GM12878 (cell line): ENCODE results near the gene NOL4L. TPM values are rescaled to one million over a fixed set of nuclear protein-coding genes. Genes with fewer than 3 reads are reported as not detected.
A peak's percentile ranks its signal among the peaks of the same experiment; 100 is the strongest.

ENCODE experiments used
- BCL11A ChIP-seq: IDR thresholded peaks from 2 replicates; pipeline ENCODE4 v1.6.1; 2011; ENCODE audit warnings: low read depth, low read length
- CHD2 ChIP-seq: IDR thresholded peaks from 2 replicates; pipeline ENCODE4 v1.6.1; 2011; ENCODE audit warnings: low read depth, low read length, improper control_type of control experiment, borderline replicate concordance
- HDGF ChIP-seq: fragments of 450-650 bp; IDR thresholded peaks from 2 replicates; pipeline ENCODE4 v1.6.1; 2016; ENCODE audit warnings: antibody characterized with exemption
- MEF2B ChIP-seq: fragments of 450-650 bp; IDR thresholded peaks from 2 replicates; pipeline ENCODE4 v1.6.1; 2018; ENCODE audit warnings: mild to moderate bottlenecking, moderate library complexity; ENCODE audit not compliant: partially characterized antibody, poor library complexity, severe bottlenecking
- MYB ChIP-seq: fragments of 150-350 bp; IDR thresholded peaks from 2 replicates; pipeline ENCODE4 v1.6.1; 2014; ENCODE audit warnings: mild to moderate bottlenecking, low read depth, low read length, borderline replicate concordance
- NFIC ChIP-seq: IDR thresholded peaks from 2 replicates; pipeline ENCODE4 v1.6.1; 2012; ENCODE audit warnings: low read depth, mild to moderate bottlenecking, inconsistent platforms, low read length, moderate library complexity
- NRF1 ChIP-seq: conservative IDR thresholded peaks from 2 replicates; pipeline ENCODE4 v1.6.1; 2011; ENCODE audit warnings: mild to moderate bottlenecking, low read depth, low read length, improper control_type of control experiment
- POLR2A ChIP-seq: IDR thresholded peaks from 2 replicates; pipeline ENCODE4 v1.6.1; 2011; ENCODE audit warnings: low read depth, mild to moderate bottlenecking, low read length
- RAD51 ChIP-seq: fragments of 450-650 bp; IDR thresholded peaks from 2 replicates; pipeline ENCODE4 v1.6.1; 2016; ENCODE audit warnings: moderate library complexity, mild to moderate bottlenecking, inconsistent platforms
- RBBP5 ChIP-seq: fragments of 200-600 bp; sonication (generic); conservative IDR thresholded peaks from 2 replicates; pipeline ENCODE4 v1.6.1; 2016
- RUNX3 ChIP-seq: IDR thresholded peaks from 2 replicates; pipeline ENCODE4 v1.6.1; 2012; ENCODE audit warnings: low read length, inconsistent platforms
- SRF ChIP-seq, 2 experiments: IDR thresholded peaks; 2 replicates each; pipeline ENCODE4 v1.6.1; 2011; ENCODE audit warnings: low read depth in 2 of 2, low read length in 2 of 2, mild to moderate bottlenecking in 1 of 2, moderate library complexity in 1 of 2
- TCF12 ChIP-seq: IDR thresholded peaks from 2 replicates; pipeline ENCODE4 v1.6.1; 2011; ENCODE audit warnings: low read depth, mild to moderate bottlenecking, low read length
- YY1 ChIP-seq: IDR thresholded peaks from 2 replicates; pipeline ENCODE4 v1.6.1; 2011; ENCODE audit warnings: low read depth, mild to moderate bottlenecking, low read length
- ZNF592 ChIP-seq: fragments of 450-650 bp; IDR thresholded peaks from 2 replicates; pipeline ENCODE4 v1.6.1; 2017; ENCODE audit warnings: mild to moderate bottlenecking, moderate library complexity
- polyA plus RNA-seq, 11 experiments: library from polyadenylated mRNA; depleted of rRNA in 4 of 11; unstranded in 6 of 11; stranded (reverse) in 5 of 11; fragments of >200 nt; fragmentation: Nextera tagmentation in 4 of 11; fragmentation: Illumina TruSeq in 1 of 11; extraction: Ambion mirVana in 4 of 11; extraction: Trizol in 1 of 11; gene quantifications; 1 replicate in 1 of 11; 2 replicates in 10 of 11; pipeline versions ENCODE4 v1.2.1 to v1.2.3, GENCODE V29; 2011 to 2016; ENCODE audit warnings: inconsistent platforms in 2 of 11, missing spikeins in 2 of 11, low read depth in 1 of 11
- total RNA-seq, 4 experiments: library from RNA; depleted of rRNA in 3 of 4; stranded (reverse); fragments of >200 nt in 3 of 4; fragmentation: Illumina TruSeq in 1 of 4; extraction: Trizol in 1 of 4; gene quantifications; 2 replicates each; pipeline versions ENCODE4 v1.2.1 to v1.2.3, GENCODE V29; 2013 to 2021
- TF ChIP-seq, protein P1 (sequence below): fragments of 450-650 bp; conservative IDR thresholded peaks from 2 replicates; pipeline ENCODE4 v1.6.1; 2017; ENCODE audit warnings: mild to moderate bottlenecking, moderate library complexity
- TF ChIP-seq, protein P2 (sequence below): fragments of 450-650 bp; IDR thresholded peaks from 2 replicates; pipeline ENCODE4 v1.6.1; 2017; ENCODE audit warnings: mild to moderate bottlenecking
- TF ChIP-seq, protein P3 (sequence below), 3 experiments: IDR thresholded peaks in 2 of 3; conservative IDR thresholded peaks in 1 of 3; 2 replicates each; pipeline ENCODE4 v1.5.1; 2011; ENCODE audit warnings: low read depth in 3 of 3, low read length in 3 of 3, mild to moderate bottlenecking in 3 of 3, control low read depth in 2 of 3, moderate library complexity in 2 of 3, inconsistent platforms in 1 of 3, mixed read lengths in 1 of 3; ENCODE audit not compliant: control insufficient read depth in 2 of 3, insufficient read depth in 1 of 3; ENCODE audit errors: extremely low read depth in 1 of 3

The NOL4L gene
- total and polyA plus RNA-seq, 10 of the 15 experiments (the other 5 are each of a cell fraction or from before 2014, with no cell fraction given) = 2.3 to 24.0 (median 8.0) TPM

DNA sequence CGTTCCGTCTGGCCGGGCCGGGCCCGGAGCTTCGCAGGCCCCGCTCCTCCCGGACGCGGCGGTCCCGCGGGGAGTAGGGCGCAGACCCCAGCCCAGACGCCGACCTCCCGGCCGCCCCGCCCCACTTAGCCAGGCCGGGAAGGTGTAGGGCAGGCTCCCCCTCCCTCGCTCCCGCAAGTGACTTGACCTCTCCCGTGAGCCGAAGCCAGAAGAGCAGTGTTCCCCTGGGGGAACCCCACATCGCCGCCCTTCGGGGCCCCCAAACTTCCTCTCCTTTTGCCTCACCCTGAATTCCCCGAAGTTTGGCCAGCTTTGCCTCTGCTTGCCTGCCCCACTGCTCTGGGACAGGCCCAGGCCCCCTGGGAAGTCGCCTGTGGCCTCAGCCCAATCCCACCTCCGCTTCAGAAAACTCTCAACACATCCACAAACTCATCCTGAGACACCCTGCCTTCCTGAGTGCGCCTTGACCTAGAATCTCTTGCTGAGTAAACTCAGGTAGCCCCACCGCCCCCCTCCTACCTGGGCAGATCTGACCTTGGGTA is 524 bp upstream of the NOL4L start (continued):
- TF ChIP-seq SRF (IDR thresholded peaks at IDR 0.05; ENCODE audit: low read depth in 2 of 2, low read length in 2 of 2) = 0 out of 4 replicates have a peak, but pooled peaks of 1 of the 2 experiments have one; percentile 13
- no peak for TF ChIP-seq ZNF592
- TF ChIP-seq RAD51 = no peak
- TF ChIP-seq YY1 = no peak
- TF ChIP-seq, protein P1, sequence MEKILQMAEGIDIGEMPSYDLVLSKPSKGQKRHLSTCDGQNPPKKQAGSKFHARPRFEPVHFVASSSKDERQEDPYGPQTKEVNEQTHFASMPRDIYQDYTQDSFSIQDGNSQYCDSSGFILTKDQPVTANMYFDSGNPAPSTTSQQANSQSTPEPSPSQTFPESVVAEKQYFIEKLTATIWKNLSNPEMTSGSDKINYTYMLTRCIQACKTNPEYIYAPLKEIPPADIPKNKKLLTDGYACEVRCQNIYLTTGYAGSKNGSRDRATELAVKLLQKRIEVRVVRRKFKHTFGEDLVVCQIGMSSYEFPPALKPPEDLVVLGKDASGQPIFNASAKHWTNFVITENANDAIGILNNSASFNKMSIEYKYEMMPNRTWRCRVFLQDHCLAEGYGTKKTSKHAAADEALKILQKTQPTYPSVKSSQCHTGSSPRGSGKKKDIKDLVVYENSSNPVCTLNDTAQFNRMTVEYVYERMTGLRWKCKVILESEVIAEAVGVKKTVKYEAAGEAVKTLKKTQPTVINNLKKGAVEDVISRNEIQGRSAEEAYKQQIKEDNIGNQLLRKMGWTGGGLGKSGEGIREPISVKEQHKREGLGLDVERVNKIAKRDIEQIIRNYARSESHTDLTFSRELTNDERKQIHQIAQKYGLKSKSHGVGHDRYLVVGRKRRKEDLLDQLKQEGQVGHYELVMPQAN = no peak
- TF ChIP-seq, protein P2, sequence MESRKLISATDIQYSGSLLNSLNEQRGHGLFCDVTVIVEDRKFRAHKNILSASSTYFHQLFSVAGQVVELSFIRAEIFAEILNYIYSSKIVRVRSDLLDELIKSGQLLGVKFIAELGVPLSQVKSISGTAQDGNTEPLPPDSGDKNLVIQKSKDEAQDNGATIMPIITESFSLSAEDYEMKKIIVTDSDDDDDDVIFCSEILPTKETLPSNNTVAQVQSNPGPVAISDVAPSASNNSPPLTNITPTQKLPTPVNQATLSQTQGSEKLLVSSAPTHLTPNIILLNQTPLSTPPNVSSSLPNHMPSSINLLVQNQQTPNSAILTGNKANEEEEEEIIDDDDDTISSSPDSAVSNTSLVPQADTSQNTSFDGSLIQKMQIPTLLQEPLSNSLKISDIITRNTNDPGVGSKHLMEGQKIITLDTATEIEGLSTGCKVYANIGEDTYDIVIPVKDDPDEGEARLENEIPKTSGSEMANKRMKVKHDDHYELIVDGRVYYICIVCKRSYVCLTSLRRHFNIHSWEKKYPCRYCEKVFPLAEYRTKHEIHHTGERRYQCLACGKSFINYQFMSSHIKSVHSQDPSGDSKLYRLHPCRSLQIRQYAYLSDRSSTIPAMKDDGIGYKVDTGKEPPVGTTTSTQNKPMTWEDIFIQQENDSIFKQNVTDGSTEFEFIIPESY = no peak
- peak; percentile 37; the same call in 1 of the 2 replicates for TF ChIP-seq POLR2A
- no peak for TF ChIP-seq NFIC
- TF ChIP-seq MYB = no peak; the same call in 1 of the 2 replicates
- no peak for TF ChIP-seq CHD2
- peak; percentile 86 for TF ChIP-seq MEF2B
- TF ChIP-seq TCF12 = no peak
- TF ChIP-seq BCL11A = no peak; the same call in 1 of the 2 replicates
- TF ChIP-seq NRF1 = no peak
- TF ChIP-seq HDGF = no peak
- TF ChIP-seq RBBP5 = no peak
- peak; percentile 51 for TF ChIP-seq RUNX3
- TF ChIP-seq, protein P3, sequence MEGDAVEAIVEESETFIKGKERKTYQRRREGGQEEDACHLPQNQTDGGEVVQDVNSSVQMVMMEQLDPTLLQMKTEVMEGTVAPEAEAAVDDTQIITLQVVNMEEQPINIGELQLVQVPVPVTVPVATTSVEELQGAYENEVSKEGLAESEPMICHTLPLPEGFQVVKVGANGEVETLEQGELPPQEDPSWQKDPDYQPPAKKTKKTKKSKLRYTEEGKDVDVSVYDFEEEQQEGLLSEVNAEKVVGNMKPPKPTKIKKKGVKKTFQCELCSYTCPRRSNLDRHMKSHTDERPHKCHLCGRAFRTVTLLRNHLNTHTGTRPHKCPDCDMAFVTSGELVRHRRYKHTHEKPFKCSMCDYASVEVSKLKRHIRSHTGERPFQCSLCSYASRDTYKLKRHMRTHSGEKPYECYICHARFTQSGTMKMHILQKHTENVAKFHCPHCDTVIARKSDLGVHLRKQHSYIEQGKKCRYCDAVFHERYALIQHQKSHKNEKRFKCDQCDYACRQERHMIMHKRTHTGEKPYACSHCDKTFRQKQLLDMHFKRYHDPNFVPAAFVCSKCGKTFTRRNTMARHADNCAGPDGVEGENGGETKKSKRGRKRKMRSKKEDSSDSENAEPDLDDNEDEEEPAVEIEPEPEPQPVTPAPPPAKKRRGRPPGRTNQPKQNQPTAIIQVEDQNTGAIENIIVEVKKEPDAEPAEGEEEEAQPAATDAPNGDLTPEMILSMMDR (IDR thresholded peaks at IDR 0.05 in 2 of 3, conservative IDR thresholded peaks at IDR 0.05 in 1 of 3; ENCODE audit: control insufficient read depth in 2 of 3, extremely low read depth in 1 of 3, insufficient read depth in 1 of 3, low read depth in 3 of 3, low read length in 3 of 3) = no peak
